ENCODE data around the gene ADK. TPM values are rescaled to one million over a fixed set of nuclear protein-coding genes. Genes with fewer than 3 reads are reported as not detected.

The ADK gene
- polyA plus RNA-seq, 1 donor (not counting 4 experiments of a cell fraction or from before 2014, with no cell fraction given): 139 TPM

GRCh38 chr10:74320026-74320425 is 169.0 kb downstream of the ADK start:
- H2AFZ ChIP-seq (ENCODE audit: control insufficient read depth, low read length): no peak overlapping the region
- FAIRE-seq (no peak), DNase-seq (ENCODE audit: low read depth, low spot score) (no peak)
- H3K36me3 ChIP-seq (ENCODE audit: control insufficient read depth in 2 of 2, extremely low read depth in 1 of 2, insufficient read depth in 2 of 2, low read length in 2 of 2): peaks cover 0 to 7% of the 10 kb centered on the region in 2 experiments
- no peaks in the 10 kb centered on the region for H3K9me1 ChIP-seq (ENCODE audit: control insufficient read depth, extremely low read depth, insufficient read depth, low read length)
- H3K9me3 ChIP-seq (ENCODE audit: control insufficient read depth, low read depth, low read length): no peaks in the 10 kb centered on the region
- TF ChIP-seq, protein P1, sequence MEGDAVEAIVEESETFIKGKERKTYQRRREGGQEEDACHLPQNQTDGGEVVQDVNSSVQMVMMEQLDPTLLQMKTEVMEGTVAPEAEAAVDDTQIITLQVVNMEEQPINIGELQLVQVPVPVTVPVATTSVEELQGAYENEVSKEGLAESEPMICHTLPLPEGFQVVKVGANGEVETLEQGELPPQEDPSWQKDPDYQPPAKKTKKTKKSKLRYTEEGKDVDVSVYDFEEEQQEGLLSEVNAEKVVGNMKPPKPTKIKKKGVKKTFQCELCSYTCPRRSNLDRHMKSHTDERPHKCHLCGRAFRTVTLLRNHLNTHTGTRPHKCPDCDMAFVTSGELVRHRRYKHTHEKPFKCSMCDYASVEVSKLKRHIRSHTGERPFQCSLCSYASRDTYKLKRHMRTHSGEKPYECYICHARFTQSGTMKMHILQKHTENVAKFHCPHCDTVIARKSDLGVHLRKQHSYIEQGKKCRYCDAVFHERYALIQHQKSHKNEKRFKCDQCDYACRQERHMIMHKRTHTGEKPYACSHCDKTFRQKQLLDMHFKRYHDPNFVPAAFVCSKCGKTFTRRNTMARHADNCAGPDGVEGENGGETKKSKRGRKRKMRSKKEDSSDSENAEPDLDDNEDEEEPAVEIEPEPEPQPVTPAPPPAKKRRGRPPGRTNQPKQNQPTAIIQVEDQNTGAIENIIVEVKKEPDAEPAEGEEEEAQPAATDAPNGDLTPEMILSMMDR (optimal IDR thresholded peaks at IDR 0.05 in 1 of 3, IDR thresholded peaks at IDR 0.05 in 1 of 3, conservative IDR thresholded peaks at IDR 0.05 in 1 of 3; ENCODE audit: extremely low read depth in 1 of 3, insufficient read depth in 2 of 3, low read length in 3 of 3): no peak
- no peak for TF ChIP-seq EZH2 (IDR thresholded peaks at IDR 0.05; ENCODE audit: low read length)
- no peak overlapping the region for H3K27ac ChIP-seq (ENCODE audit: control insufficient read depth, insufficient read depth, low read length)
- no peak overlapping the region for H3K4me2 ChIP-seq (ENCODE audit: control insufficient read depth, extremely low read depth, insufficient read depth, low read depth, low read length)
- H3K9ac ChIP-seq (ENCODE audit: control insufficient read depth, extremely low read depth, insufficient read depth, low read length): no peak overlapping the region
- peaks cover 28% of the 10 kb centered on the region for H3K79me2 ChIP-seq (ENCODE audit: control insufficient read depth, insufficient read depth, low read length)
- no peaks in the 10 kb centered on the region for H3K4me1 ChIP-seq (ENCODE audit: control insufficient read depth, extremely low read depth, insufficient read depth, low read length)
- H4K20me1 ChIP-seq (ENCODE audit: control insufficient read depth, extremely low read depth, insufficient read depth, low read length): no peaks in the 10 kb centered on the region
- dilution Hi-C loops (cut with MboI; ENCODE audit: extremely low pct_ligation_motif_present, low sequenced_read_pairs): no loop called here
- no peaks in the 10 kb centered on the region for H3K27me3 ChIP-seq (ENCODE audit: control insufficient read depth, extremely low read depth, insufficient read depth, low read length)
- no peak overlapping the region for H3K4me3 ChIP-seq (ENCODE audit: control insufficient read depth in 2 of 3, extremely low read depth in 1 of 3, insufficient read depth in 2 of 3, low read depth in 1 of 3, low read length in 3 of 3)

GRCh38 chr10:74320717-74321116 is 169.7 kb downstream of the ADK start:
- H3K79me2 ChIP-seq (ENCODE audit: control insufficient read depth, insufficient read depth, low read length): peaks cover 34% of the 10 kb centered on the region
- H3K4me3 ChIP-seq (ENCODE audit: control insufficient read depth in 2 of 3, extremely low read depth in 1 of 3, insufficient read depth in 2 of 3, low read depth in 1 of 3, low read length in 3 of 3): no peak overlapping the region
- H3K4me1 ChIP-seq (ENCODE audit: control insufficient read depth, extremely low read depth, insufficient read depth, low read length): no peaks in the 10 kb centered on the region
- H3K9ac ChIP-seq (ENCODE audit: control insufficient read depth, extremely low read depth, insufficient read depth, low read length): no peak overlapping the region
- H4K20me1 ChIP-seq (ENCODE audit: control insufficient read depth, extremely low read depth, insufficient read depth, low read length): no peaks in the 10 kb centered on the region
- no peak overlapping the region for H2AFZ ChIP-seq (ENCODE audit: control insufficient read depth, low read length)
- DNase-seq (ENCODE audit: low read depth, low spot score) (no peak), FAIRE-seq (no peak)
- dilution Hi-C loops (cut with MboI; ENCODE audit: extremely low pct_ligation_motif_present, low sequenced_read_pairs): no loop called here
- H3K27ac ChIP-seq (ENCODE audit: control insufficient read depth, insufficient read depth, low read length): no peak overlapping the region
- peaks cover 0 to 7% of the 10 kb centered on the region in 2 experiments for H3K36me3 ChIP-seq (ENCODE audit: control insufficient read depth in 2 of 2, extremely low read depth in 1 of 2, insufficient read depth in 2 of 2, low read length in 2 of 2)
- H3K27me3 ChIP-seq (ENCODE audit: control insufficient read depth, extremely low read depth, insufficient read depth, low read length): no peaks in the 10 kb centered on the region
- no peaks in the 10 kb centered on the region for H3K9me3 ChIP-seq (ENCODE audit: control insufficient read depth, low read depth, low read length)
- H3K9me1 ChIP-seq (ENCODE audit: control insufficient read depth, extremely low read depth, insufficient read depth, low read length): no peaks in the 10 kb centered on the region
- no peak overlapping the region for H3K4me2 ChIP-seq (ENCODE audit: control insufficient read depth, extremely low read depth, insufficient read depth, low read depth, low read length)
- TF ChIP-seq, protein P1 (optimal IDR thresholded peaks at IDR 0.05 in 1 of 3, IDR thresholded peaks at IDR 0.05 in 1 of 3, conservative IDR thresholded peaks at IDR 0.05 in 1 of 3; ENCODE audit: extremely low read depth in 1 of 3, insufficient read depth in 2 of 3, low read length in 3 of 3): no peak
- no peak for TF ChIP-seq EZH2 (IDR thresholded peaks at IDR 0.05; ENCODE audit: low read length)
